HG02623 (cell line): ENCODE results near the gene FLT1.

ENCODE experiments used
- ATAC-seq: cut with Tn5 transposase; IDR thresholded peaks from one replicate; pipeline ENCODE4 v1.9.1; 2021; ENCODE audit warnings: moderate library complexity; ENCODE audit not compliant: unreplicated experiment

Gene FLT1

GRCh38 chr13:28459911-28460310 is 35.0 kb downstream of the FLT1 start:
- no peak for ATAC-seq

GRCh38 chr13:28458608-28459007 is 36.3 kb downstream of the FLT1 start:
- ATAC-seq, result no peak

DNA sequence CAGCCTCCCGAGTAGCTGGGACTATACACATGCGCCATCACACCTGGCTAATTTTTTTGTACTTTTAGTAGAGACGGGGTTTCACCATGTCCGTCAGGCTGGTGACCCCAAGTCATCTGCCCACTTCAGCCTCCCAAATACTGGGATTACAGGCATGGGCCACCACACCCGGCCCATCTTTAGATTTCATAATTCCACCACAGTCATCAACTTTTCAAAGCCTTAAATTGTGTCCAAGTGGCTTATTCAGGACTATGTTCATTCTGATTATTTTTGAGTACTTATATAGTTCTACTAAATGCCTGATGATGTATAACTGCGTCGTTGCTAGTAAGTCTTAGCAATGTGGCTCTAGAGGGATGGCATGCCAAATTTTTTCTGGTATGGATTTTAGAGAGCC is 36.9 kb downstream of the FLT1 start:
- ATAC-seq, result no peak

DNA sequence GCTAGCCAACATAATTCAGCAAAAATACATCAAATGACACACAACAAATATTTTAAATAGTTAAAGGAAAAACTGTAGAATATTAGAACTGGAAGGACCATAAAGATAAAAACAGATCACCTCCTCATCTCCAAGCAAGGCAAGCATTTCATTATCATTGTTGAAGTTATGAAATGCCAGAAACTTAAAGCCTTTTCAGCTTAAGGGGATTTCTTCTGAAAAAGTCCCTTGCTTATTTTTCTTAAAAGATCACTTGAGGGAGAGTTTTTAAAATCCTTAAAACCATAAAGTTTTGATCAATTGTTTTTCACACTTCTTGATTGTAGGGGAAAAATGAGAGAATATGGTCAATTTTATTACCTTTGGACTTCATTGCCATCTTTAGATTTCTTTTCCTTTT is 37.4 kb downstream of the FLT1 start:
- no peak for ATAC-seq

GRCh38 chr13:28455580-28456194 is 39.2 kb downstream of the FLT1 start:
- ATAC-seq, result no peak

GRCh38 chr13:28452755-28453154 is 42.2 kb downstream of the FLT1 start:
- no peak for ATAC-seq

DNA sequence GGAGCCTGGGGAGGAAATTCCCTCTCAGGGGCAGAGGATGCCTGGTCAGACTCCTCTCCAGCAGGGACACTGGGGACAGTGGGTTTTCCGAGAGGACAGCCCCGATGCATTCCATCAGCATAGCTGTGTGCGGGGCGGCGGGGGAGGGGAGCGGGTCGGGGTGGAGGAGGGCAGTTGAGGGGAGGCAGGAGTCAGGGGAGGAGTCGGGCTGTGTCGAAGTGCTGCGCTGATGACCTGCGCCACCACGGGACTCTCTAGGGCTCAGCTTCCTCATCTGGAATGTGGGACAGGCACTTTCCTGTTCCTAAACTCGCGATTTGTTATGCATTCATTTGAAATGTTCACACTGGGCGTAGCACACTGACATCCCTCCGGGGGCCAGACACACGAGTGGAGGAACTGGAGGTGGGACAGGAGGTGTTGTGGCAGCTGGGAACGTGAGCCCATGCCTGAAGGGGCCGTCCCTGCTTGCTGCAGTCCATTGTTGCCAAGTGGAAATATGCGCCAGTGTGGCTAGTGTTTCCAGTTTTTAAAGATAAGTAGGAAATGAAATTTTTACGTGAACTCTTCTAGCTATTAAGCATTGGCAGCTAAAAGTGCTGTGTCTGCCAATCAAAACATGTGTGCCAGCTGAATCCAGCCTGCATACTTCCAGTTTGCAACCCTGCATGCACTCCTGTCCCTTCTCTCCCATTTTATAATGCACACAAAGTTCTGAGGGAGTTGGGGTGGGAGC is 43.3 kb downstream of the FLT1 start:
- ATAC-seq, result no peak

DNA sequence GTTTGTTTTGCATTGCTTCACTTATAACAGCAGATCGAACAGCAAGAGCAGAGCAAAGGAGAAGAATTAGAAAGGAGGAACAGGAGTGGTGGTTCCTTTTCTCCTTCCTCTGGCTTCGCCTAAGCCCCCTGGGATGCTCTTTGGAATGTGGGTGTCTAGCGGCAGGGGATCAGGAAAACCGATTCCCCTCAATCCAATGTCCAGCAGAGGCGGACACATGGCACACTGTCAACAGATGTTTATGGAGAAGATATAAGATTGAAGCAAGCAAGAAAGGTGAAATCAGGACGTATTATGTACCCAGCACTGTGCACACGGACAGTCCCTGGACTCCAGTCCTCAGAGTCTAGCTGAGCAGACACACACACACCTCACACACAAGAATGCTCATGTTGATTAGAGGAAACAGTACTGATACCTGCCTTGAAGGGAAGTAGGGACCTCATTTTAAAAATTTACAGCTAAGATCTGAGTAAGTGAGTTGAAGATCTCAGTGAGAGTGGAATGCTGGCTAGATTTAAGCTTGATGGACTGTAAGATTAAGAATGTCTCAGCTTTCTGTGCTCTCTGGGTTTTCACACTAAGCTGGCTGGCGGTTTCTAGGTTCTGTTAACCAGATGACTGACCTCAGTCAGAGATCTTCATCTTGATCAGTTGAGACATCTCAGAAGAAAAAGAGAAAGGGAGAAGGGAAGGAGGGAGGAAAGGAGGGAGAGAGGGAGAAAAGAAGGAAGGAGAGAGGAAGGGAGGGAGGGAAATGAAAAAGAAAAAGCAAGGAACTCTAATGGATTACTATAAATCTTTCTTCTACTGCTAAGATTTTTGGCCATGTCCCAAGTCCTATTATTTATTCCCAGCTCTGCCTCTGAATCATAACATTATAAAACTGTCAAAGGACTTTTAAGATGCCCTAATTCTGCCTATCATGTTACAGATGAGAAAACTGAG is 44.8 kb downstream of the FLT1 start:
- no peak for ATAC-seq

DNA sequence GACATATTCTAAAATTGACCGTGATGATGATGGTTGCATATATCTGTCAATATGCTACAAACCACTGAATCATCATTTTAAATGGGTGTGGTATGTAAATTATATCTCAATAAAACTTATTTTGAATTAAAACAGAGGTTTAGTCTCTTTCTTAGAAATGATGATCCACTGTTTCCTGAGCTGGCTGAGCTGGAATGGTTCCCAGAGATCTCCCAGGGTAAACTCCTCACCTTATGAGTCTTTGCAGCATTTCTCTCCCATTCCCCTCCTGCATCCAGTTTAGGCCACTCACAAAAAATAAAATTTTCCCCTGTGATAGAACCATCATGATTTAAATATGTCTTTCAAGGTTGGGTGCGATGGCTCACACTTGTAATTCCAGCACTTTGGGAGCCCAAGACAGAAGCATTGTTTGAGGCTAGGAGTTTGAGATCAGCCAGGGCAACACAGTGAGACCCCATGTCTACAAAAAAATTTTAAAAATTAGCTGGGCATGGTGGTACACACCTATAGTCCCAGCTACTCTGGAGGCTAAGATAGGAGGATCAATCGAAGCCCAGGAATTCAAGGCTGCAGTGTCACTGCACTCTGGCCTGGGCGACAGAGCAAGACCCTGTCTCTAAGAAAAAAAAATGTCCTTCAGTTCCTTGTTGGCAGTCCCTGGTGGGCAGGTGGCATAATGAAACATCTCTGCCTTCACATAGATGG is 46.1 kb downstream of the FLT1 start:
- ATAC-seq, result no peak

DNA sequence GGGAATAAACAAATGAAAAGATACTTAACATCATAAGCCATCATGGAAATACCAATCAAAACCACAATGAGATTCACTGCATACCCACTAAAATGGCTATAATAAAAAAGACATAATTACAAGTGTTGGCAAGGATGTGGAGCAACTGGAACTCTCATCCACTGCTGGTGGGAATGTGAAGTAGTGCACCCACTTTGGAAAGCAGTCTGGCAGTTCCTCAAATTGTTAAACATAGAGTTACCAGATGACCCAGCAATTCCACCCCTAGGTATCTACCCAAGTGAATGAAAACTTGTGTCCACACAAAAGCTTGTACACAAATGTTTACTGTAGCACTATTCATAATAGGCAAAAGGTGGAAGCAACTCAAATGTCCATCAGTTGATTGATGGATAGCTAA is 46.9 kb downstream of the FLT1 start:
- no peak for ATAC-seq

DNA sequence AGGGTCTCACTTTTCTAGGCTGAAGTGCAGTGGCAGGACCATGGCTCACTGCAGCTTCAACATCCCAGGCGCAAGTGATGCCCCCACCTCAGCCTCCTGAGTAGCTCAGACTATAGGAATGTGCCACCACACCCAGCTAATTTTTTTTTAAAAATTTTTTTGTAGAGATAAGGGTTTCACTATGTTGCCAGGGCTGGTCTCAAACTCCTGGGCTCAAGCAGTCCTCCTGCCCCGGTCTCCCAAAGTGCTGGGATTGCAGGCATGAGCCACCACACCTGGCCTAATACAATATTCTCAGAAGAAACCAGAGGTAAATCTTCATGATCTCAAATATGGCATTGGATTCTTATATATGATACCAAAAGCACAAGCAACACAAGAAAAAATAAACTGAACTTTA is 47.7 kb downstream of the FLT1 start:
- no peak for ATAC-seq

DNA sequence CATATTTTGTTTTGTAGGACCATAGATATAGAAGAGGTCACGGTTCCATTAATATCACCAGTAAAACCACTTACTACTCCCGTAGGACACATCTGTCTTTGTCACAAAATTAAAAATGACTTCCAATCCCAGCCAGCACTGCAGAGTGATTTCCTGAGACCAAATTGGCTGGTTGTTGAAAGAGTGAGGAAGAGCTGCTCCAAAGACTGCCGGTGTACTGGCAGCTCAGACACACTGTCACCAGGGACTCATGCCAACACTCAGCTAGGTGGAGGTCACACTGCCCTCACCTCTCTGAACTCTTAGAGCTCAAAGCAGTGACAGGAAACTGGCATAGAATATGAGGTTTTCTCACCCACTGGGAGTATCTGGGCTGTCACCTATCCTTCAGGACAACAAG is 52.1 kb downstream of the FLT1 start:
- ATAC-seq, result no peak

GRCh38 chr13:28441529-28441928 is 53.4 kb downstream of the FLT1 start:
- no peak for ATAC-seq

GRCh38 chr13:28440774-28441504 is 54.0 kb downstream of the FLT1 start:
- ATAC-seq, result no peak

DNA sequence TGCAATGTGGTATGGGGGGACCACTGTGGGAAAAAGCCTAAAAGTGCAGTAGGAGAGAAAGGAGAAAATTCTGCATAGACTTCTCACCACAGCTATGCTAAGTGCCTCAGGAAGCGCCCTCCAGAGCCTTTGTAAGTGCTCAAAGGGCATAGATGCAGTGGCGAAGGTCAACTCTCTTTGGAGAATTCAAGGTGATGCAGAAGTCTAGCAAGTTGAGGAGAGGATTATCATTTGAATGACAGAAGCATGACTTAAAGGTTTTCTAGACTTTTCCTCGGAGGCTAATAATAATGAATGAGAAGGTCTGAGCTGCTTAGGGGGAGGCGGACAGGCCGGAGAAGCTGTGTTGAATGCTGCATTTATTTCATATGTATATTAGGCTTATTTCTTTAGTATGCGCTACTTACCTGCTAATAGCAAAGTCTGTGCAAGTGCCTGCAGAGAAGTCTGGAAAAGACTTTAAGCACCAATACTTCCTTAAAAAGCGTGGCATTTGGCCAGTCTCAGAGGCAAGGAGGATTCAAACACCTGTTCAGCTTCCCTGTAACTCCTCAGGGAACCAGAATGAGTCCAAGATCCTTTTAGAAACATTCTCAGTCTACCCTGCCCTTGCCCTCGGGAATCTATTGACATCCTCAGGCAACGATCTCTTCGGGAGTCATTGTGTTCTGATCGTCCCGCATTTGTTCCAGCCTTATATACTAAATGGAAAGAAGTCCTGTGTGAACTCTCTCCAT is 56.2 kb downstream of the FLT1 start:
- ATAC-seq, result no peak

GRCh38 chr13:28438067-28438466 is 56.9 kb downstream of the FLT1 start:
- no peak for ATAC-seq

DNA sequence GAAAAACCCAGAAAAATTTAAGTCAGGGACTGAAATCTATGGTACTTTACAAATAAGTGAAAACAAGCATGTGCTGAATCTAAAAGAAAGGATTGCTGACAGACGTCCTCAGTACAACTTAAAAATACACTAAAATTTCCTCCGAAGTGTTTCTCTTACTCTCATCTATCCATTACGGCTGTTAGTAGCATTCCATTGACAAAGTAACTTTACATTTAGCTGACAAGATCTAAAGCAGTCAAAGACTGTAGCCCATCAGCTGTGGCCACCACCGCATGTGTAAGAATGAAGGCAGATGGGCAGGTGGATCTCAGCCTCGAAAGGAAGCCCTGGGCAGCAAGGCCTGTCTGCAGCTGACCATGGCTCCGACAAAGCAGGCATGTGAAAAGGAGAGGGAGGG is 59.0 kb downstream of the FLT1 start:
- ATAC-seq, result no peak

- ATAC-seq, result no peak
These were observed 60.0 kb downstream of the FLT1 start for GRCh38 chr13:28434926-28435325.

DNA sequence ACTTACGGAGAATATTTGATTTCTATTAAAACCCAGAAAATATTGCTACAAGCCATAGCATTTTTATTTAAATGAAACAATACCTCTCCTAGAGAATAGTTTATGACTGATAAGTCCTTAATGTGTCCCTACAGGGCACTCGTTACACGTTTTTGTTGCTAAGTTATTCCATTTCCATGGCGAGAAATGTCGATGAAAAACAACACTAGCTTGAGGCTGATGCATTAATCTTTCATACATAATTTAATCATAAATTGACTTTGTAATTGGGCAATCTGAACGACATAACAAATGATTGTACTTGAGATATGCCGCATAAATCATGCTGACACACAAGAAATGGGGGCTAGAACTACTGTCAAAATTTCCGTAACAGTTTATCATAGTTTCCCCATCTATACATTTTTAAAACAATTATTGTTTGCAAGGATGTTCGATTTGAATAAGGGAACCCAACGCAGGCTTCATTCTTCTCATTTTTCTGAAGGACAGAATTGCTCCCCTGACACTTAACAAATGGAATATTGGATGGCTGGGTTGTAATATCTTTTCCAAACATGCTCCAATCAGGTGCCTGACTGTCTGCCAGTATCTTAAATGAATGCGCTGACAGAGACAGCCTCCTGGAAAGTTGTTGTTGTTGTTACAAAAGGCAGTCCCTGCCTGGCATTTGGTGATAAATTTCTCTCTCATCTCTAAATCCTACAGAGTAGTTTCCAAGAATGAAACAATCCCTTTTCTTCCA is 61.9 kb downstream of the FLT1 start:
- no peak for ATAC-seq
